GM19467 (cell line): ENCODE data around the gene OR2T29.
A peak's percentile ranks its signal among the peaks of the same experiment; 100 is the strongest.
"Not testable (repeated sequence)": the region's sequence is repeated elsewhere in the genome, so short reads cannot be mapped to it uniquely, and the experiment has no call there.

Experiments
- ATAC-seq: cut with Tn5 transposase; IDR thresholded peaks from one replicate; pipeline ENCODE4 v1.9.1; 2021; ENCODE audit warnings: mild to moderate bottlenecking, moderate library complexity; ENCODE audit not compliant: unreplicated experiment

OR2T29 gene

GRCh38 chr1:248562672-248563071 is at the start of gene OR2T29:
TSS of gene OR2T29 (minus strand) at chr1:248562772. CDS start at chr1:248559491, 3,281 bp downstream.
- ATAC-seq: not testable (repeated sequence)

DNA sequence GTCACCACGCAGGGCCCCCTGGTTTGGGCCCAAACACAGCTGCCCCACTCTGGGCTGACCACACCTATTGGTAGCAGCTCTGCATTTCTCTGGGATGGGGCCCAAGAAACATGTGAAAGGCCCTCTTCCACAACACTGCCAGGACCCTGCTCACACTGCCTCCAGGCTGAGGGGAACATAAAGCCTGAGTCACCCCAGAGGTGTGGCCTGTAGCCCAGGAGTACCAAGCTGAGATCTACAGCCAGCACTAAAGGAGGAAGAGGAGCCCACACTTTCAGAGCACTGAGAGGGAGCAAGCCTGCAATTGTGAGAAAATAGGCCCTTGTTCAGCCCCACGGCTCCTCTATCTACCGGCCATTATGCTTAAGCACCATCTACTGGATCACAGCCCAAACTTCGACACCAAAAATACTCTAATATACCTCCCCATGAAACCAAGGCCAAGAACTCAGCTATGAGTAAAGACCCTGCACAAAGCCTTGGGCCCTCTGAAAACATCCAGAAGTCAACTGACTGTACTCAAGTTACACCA is 49.4 kb upstream of the OR2T29 start:
- ATAC-seq: no peak

- no peak for ATAC-seq
These were observed 47.7 kb upstream of the OR2T29 start for GRCh38 chr1:248610301-248610700.

- no peak for ATAC-seq
These were observed 36.8 kb upstream of the OR2T29 start for GRCh38 chr1:248599396-248599795.

DNA sequence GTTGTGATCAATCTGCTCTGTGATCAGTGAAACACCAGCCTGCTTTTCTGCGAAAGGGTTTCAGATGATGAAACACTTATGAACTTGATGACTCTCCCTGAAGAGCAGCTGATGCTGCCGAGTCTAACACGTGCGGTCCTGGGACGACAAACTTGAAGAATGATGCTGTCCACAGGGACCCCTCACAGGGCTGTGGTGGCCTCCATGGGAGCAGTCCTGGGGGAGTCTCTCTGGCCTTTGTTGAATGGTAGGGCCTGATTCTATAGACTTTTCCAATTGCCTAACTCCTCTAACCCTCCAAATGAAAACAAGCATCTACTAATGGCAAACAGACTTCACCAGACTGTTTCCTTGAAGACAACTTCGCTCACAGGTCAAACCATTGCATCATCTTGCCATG is 35.0 kb upstream of the OR2T29 start, which contains the start of gene OR2T10:
Gene OR2T10, minus strand, starts transcription at position 112 of the 400 bp plus-strand sequence. CDS start 3,932 bp downstream, outside the sequence.
- no peak for ATAC-seq

- ATAC-seq: no peak
These were observed 34.0 kb upstream of the OR2T29 start for GRCh38 chr1:248596615-248597014.

- no peak for ATAC-seq
These were observed 30.7 kb upstream of the OR2T29 start for GRCh38 chr1:248593226-248593625.

- ATAC-seq: no peak
These were observed 30.1 kb upstream of the OR2T29 start for GRCh38 chr1:248592655-248593054.

- ATAC-seq: no peak
These were observed 27.5 kb upstream of the OR2T29 start for GRCh38 chr1:248590055-248590454.

DNA sequence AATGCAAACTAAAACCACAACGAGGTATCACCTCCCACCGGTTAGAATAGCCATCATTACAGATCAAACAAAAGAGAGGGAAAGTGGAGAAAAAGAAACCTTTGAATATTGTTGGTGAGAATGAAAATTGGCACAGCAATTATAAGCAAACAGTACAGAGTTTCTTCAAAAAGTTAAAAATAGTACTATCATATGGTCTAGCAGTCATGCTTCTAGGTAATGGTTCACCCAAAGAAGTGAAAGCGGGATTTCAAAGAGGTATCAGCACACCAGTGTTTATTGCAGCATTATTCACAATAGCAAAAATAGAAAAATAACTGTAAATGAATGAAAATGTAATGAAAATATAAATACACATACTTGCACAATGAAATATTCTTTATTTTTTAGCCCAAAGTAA is 26.8 kb upstream of the OR2T29 start:
- ATAC-seq: no peak

DNA sequence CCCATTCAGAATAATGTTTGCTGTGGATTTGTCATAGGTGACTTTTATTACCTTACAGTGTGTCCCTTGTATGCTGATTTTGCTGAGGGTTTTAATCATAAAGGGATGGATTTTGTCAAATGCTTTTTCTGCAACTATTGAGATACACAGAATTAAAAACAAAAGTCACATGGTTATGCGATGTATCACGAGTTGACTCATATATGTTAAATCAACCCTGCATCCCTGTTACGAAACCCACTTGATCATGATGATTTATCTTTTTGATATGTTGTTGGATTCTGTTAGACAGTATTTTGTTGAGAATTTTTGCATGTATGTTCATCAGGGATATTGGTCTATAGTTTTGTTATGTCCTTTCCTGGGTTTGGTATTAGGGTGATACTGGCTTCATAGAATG is 22.7 kb upstream of the OR2T29 start:
- no peak for ATAC-seq

GRCh38 chr1:248576260-248576980 is 13.8 kb upstream of the OR2T29 start:
- no peak for ATAC-seq

DNA sequence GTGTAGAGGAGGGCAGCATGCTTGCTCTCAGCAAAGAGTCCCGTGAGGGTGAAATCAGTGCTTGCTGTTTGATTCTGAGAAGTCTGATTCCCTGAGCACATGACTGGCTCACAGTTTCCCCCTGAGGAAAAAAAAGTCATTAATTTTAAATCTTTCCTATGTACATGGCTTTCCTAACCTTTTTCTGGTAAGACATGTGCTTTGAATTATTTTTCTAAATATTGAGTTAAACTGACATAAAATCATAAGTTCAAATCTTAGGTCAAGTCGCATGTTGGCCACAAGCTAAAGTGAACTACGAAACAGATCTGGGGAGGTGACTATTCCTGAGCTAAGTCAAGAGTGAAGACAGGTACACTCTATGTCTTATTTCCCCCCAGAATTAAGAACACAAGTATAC is 12.1 kb upstream of the OR2T29 start, which contains the start of gene OR2T34:
Gene OR2T34, minus strand, starts transcription at position 101 of the 400 bp plus-strand sequence. Its CDS starts 0 bp downstream, at position 101.
- not testable (repeated sequence) for ATAC-seq

GRCh38 chr1:248573856-248574255 is 11.3 kb upstream of the OR2T29 start:
- ATAC-seq: not testable (repeated sequence)

DNA sequence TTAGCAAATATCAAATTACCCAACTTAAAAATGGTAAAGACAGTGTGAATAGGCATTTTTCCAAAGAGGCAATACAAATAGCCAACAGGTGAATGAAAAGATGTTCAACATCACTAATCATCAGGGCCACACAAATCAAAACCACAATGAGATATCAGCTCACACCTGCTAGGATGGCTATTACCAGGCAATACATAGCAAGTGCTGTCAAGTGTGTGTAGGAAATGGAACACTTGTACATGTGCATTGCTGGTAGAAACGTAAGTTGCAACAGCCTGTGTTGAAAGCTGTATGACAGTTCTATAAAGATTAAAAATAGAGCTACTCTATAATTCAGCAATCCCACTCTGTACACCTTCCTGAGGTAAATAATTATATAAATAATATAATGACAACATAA is 9.5 kb upstream of the OR2T29 start:
- ATAC-seq: peak; percentile 56

GRCh38 chr1:248570811-248571210 is 8.2 kb upstream of the OR2T29 start:
- not testable (repeated sequence) for ATAC-seq

DNA sequence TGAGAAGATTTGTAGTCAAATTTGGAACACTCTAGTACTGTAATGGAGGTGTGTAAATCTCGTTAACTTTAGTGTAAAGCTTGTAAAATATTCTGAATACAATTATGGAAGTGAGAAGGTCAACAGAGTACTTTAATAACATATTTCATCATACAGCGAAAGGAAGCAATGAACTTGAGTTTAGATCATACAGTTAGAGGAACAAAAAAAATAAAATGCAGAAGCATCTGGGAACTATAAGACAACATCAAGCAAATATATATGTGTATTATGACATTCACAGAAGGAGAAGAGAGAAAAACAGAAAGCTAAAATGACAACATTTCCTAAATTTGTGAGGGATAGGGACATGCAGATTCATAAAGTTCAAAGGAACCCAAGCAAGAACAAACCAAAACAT is 6.5 kb upstream of the OR2T29 start:
- ATAC-seq: not testable (repeated sequence)

- ATAC-seq: peak; percentile 50
These were observed 3.2 kb upstream of the OR2T29 start for GRCh38 chr1:248565530-248566373.

- ATAC-seq: not testable (repeated sequence)
These were observed 11.5 kb downstream of the OR2T29 start for GRCh38 chr1:248551027-248551426.

DNA sequence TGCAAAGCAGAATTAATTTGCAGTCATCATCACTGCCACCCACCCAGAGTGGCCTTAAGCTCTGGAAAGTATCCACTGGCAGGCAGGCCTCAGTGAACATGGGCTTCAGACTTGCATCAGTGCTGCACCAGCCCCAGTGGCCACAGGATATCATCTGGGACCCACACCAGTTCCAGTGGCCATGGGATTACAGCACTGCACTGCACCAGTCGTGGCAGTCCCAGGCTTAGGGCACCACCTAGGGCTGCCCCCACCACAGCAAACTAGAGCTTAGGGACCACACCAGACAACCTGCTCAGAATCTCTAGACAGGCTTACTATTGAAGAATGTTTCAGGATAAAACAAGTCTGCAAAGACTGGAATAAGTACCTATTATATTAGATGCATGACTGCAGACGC is 15.2 kb downstream of the OR2T29 start:
- not testable (repeated sequence) for ATAC-seq

DNA sequence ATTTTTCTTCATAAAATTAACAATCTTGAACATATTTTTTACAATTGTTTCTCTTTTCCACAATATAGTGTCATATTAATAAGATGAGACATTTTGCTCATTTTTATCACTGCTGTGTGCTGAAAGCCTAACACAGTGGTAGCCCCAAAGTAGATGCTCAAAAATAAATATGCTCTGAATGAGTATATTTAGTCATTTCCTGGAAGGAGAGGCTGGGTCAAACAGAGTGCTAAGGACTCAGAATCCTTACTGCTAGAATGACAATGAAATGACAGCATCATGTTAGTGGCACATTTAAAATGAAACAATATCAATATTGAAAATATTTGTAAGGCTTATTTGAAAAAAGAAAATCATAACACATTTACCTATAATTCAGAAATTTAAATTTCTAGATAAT is 25.1 kb downstream of the OR2T29 start:
- ATAC-seq: not testable (repeated sequence)
